Stimulated activated CD4-positive, alpha-beta T cell treated with anti-CD3 and anti-CD28 coated beads, Interleukin-12 subunit alpha, Interleukin-12 subunit beta, amount 100 ng/mL, for 4 hours (primary cell): ENCODE measurements around the gene SGCD.

Experiments used
- DNase-seq: peaks from one replicate; pipeline ENCODE4 v3.0.0-alpha.2; 2020

SGCD gene

DNA sequence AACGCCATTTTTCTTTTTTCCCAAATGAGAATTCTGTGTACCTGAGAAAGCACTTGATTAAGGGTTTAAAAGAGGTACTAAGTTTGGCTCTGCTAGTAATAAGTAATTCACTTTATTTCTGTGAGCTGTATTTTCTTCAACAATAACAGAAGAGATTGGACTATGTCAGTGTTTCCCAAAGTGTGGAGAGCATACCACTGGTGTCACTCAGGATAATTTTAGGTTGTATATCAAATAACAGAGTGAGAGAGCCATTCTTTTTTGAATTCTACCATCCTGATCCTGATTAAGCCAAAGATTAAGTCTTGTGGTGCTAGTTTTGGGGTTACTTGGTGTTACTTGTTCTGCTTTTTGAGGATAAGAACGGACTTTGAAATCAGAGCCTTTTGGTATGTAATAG is 380.8 kb downstream of the SGCD start:
- DNase-seq: no peak

GRCh38 chr5:156715287-156715686 is 388.3 kb downstream of the SGCD start:
- DNase-seq: no peak

DNA sequence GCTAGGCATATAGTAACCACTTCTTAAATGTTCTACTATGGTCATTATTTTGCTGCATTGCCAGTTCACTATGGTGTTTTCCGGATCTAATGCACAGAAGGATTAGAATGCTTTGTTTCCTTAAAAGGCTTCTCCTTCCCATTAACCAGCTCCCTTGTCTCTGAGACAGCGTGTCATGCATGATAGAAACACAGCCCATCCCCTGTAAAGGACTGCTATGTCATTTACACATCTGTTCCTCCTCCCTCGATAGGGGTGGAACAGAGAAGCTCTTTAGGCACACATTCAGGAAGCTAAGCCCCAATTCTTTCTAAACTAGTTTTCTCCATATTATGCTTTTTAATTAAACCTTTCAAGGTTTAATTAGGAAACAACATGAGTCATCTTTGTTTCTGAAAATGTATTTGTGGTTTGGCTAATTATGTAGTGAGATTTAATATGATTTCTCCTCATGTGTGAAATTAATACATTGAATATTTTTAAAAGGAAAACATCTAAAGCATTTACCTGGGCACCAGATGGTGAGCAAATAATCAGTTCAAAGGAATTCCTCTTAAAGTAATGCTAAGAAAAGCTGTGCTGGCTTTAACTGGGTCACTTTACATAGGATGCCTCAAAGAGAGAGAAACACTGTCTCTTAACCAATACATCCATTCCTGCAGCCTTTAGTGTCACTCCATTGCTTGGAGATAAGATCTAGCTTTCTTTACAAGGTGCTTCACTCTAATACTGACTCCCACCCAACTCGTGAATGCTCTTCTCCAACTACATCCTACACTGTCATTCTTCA is 389.8 kb downstream of the SGCD start:
- DNase-seq: no peak

DNA sequence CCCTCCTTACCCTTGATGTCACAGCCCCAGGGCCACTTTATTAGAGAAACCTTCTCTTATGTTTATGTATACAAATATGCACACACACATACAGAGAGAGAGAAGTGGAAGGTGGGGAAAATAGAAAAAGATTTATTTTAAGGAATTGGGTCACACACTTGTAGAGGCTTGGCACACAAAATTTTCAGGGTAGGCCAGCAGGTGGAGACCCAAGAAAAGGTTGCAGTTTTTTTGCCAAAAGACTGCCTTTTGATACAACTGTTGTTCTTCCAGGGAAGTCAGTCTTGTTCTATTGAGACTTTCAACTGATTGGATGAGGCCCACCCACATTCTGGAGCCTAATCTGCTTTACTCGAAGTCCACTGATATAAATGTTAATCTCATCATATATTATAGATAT is 392.0 kb downstream of the SGCD start:
- DNase-seq: no peak

DNA sequence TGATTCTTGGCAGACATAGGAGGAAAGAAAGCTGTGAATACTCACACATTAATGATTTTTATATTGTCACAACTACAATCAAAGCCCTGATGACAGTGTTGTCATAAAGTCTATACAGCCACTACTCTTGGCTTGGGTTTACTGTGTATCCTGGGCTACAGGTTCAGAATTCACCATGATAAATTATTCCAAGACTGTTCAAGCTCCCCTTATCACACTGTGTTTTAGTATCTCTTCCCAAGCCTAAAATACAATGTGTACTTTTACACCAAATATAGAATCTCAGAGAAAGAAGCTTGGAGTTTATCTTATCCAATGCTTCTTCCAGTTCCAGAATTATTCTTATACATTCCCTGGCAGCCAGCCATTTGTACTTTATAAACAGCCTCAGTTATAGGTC is 395.4 kb downstream of the SGCD start:
- no peak for DNase-seq

- no peak for DNase-seq
Measured at GRCh38 chr5:156735477-156735876, 408.5 kb downstream of the SGCD start.

DNA sequence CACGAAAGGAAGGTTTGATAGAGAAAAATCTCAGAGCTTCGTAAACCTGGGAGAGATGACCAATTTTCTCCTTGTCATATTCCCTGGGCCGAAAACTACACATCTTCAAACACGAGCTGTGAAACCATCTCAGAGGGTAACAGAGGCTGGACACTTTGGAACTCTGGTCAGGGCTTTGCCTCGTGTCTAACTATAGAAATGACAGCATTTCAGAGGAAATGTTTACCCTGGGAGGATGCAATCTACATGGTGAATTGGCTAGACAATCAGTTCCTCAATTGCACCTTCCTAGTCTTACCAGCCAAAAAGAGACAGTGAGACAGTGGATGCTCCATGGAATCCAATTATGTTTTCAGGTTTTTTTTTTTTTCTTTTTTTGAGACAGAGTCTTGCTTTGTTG is 414.6 kb downstream of the SGCD start:
- DNase-seq: no peak

- no peak for DNase-seq
Measured at GRCh38 chr5:156753846-156754245, 426.9 kb downstream of the SGCD start.

DNA sequence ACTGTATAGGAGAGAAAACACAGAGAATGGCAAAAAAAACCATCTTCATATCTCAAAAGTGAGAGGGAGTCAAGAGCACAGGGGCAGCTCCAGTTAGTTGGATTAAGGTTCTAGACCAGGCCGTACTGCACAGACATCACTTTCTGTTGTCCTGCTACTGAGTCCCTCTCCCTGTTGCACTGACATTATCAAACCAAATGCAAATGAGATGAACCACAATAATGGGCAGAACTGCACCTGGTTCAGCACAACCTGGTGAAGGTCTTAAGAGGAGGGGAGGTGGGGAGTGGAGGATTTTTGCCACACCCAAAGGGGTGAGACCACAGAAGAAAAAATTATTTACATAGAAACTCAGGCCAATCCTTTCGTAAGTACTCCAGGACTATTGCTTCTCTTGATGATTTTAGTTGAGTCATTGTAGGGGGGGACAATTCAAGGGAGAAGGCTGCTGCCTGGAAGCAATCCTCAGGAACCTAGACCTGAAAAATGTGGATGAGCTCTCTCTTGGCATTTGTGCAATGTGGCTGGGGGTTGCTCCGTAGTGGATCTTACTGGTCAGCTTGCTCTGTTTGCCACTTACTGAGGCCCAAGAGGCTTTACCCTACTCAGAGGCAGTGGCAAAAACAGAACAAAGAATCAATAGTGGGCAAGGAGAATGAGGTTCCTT is 428.6 kb downstream of the SGCD start:
- no peak for DNase-seq

DNA sequence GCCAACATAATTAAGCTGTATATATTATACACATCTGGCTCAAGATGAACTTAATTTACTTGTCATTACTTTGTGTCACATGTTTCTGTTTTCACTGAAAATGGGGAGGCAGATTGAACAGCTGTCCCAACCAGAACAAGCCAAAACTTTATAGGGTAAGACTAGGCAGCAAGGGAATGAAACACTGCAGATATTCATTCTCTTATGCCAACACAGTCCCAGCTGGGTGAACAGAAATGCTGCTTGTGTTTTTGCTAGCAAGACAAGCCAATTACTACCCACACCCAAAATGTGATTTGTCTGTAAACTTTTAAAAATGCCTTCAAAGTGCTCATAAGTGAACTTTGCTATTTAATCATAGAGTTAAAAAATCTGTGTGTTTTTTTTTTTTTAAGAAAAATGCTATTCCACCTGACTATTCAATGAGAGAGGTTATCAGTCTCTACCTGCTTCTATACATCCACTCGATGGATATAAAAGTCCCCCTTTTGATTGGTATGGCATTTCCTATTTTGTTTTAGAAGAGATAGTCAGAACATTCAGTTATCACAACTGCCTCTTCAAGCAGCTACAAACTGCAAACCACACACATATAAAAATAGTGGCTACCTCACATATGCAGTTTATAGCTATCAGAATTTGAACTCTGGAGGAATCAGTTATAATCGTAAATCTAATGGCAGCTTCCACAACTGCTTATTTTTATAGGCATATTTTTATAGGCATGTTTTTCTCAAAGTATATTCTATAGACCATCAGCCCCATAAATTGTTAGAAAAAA is 431.2 kb downstream of the SGCD start:
- DNase-seq: no peak

DNA sequence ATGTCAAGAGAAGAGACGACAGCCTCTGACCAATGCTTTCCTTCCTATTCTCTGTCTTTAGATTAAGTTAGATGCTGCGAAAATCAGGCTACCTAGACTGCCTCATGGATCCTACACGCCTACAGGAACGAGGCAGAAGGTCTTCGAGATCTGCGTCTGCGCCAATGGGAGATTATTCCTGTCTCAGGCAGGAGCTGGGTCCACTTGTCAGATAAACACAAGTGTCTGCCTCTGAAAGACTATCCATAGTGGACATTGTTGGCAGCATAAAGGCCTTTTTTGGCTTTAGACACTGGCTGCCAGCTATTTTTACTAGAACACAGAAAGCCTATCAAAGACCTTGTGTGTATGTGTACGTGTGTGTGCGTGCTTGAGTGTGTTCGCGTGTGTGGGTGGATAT is 432.2 kb downstream of the SGCD start:
- no peak for DNase-seq

- DNase-seq: no peak
Measured at GRCh38 chr5:156762771-156763170, 435.8 kb downstream of the SGCD start.

DNA sequence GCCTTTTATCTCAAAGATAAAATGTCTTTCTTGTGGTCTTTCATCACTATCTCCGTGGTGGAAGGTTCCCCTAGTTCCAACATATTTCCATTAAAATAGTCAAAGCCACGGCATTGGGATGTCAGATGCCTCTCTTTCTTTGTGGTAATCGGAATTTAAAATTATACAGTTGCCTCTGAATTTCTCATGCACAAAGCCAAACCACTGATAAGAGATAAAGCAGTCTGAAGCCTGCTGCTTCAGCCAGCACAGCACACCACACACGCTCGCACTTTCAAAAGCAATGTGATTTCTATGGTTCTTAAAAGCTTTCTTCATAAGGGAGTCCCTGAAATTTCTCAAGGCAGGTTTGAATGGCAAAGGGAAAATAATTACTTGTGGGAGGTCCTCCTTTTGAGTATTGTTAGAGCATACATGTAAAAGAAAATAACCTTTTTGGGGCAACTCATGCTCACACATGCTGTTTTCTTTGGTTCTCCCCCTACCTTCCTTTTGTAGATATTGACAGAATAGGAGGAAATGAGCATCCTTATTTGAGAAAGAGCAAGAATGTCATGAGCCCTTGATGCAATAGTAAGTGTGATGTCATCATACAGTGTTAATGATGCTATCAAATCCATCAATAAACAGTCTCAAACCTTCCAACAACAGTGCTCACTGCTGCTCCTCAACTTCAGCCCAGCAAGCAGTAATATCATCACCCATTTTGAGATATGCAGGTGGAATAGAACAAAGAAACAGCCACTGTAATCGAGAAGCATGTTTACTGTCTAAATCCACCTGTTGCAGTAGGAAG is 437.4 kb downstream of the SGCD start:
- DNase-seq: no peak

DNA sequence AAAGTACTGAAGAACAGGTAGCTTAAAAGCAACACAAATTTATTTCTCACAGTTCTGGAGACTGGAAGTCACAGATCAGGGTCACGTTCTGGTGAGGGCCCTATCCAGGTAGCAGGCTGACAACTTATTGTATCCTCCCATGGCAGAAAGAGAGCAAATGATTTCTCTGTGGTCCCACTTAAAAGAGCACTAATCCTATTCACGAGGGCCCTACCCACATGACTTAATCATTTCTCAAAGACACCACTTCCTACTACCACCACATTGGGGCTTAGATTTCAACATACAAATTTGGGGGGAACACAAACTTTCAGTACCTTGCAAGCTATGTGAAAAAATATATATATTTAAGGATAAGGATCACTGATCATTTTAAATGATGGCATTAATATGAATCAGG is 447.3 kb downstream of the SGCD start:
- DNase-seq: no peak

GRCh38 chr5:156778139-156778706 is 451.3 kb downstream of the SGCD start:
- no peak for DNase-seq

- DNase-seq: no peak
Measured at GRCh38 chr5:156778752-156779151, 451.8 kb downstream of the SGCD start.

GRCh38 chr5:156779436-156779835 is 452.5 kb downstream of the SGCD start:
- no peak for DNase-seq

- DNase-seq: no peak
Measured at GRCh38 chr5:156783092-156783491, 456.1 kb downstream of the SGCD start.

GRCh38 chr5:156794687-156795086 is 467.7 kb downstream of the SGCD start:
- DNase-seq: no peak

GRCh38 chr5:156798201-156798600 is 471.2 kb downstream of the SGCD start:
- no peak for DNase-seq

DNA sequence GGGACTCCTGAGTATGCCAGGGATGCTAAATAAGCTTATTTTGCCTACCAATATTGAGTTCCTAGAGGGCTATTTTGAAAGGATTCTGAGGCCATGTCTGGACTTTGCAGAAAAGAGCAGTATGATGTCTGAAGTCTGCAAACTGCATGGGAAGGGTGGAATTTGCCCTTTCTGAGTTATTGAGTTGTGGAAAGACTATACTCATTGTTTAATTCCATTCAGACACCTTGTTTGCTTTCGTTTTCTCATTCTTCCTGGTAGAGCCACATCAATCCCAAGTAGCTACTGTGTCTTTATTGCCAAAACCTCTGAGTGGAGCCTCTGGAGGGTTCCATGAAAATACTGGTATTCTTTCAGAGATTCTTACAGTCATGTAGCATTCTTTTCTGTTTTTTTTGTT is 472.2 kb downstream of the SGCD start:
- no peak for DNase-seq

- DNase-seq: no peak
Measured at GRCh38 chr5:156800929-156801328, 474.0 kb downstream of the SGCD start.

DNA sequence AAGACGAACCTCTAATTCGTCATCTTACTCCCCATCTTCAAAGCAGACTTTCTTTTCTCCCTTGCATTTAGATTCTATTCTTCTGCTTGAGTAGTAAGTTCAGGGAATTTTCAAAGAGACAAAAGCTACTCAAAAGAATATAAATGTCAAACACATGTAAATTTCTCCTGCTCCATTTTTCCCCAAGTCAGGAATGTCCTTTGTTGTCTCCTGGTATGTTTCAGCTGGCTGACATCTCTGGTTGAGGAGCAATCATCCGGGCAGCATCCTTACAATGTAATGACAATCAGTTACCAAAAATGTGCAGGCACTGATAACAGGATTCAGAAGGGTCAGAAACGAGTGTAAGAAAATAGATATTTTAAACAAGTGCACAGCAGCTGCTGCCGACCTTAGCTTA is 475.5 kb downstream of the SGCD start:
- DNase-seq: no peak
